Endometrial microvascular endothelial cells (primary cell): Measurements from ENCODE around the gene HPS4. TPM values are rescaled to one million over a fixed set of nuclear protein-coding genes. Genes with fewer than 3 reads are reported as not detected.
"Not testable (repeated sequence)": the region's sequence is repeated elsewhere in the genome, so short reads cannot be mapped to it uniquely, and the experiment has no call there.

Experiments
- in situ Hi-C: cut with HindIII; loops from 2 replicates; pipeline ENCODE4 v1.10.0; 2017; ENCODE audit warnings: low sequenced_read_pairs, low pct_unique_long_range_greater_than_20kb; ENCODE audit errors: inconsistent ontology term
- total RNA-seq: library from RNA; depleted of rRNA; stranded (reverse); fragments of >200 nt; gene quantifications from one replicate; pipeline ENCODE4 v1.2.3, GENCODE V29; 2015; ENCODE audit errors: inconsistent ontology term

HPS4 gene
- total RNA-seq, result 21.5 TPM

- in situ Hi-C loops, result no loop called here
These were observed at the start of gene HPS4, which contains the start of gene SRRD for GRCh38 chr22:26483439-26484359. TSS of gene HPS4 (minus strand) at chr22:26483783. CDS start at chr22:26481762, 2,021 bp downstream. TSS of gene SRRD (plus strand) at chr22:26483877. CDS start at chr22:26483891, 14 bp downstream.

GRCh38 chr22:26529345-26529744 lies 45.8 kb upstream of the HPS4 start:
- in situ Hi-C loops, result no loop called here

- in situ Hi-C loops, result not testable (repeated sequence)
These were observed 44.9 kb upstream of the HPS4 start for GRCh38 chr22:26528518-26528917.

GRCh38 chr22:26527574-26528465 lies 44.2 kb upstream of the HPS4 start:
- in situ Hi-C loops, result no loop called here

- in situ Hi-C loops, result no loop called here
These were observed 43.6 kb upstream of the HPS4 start for GRCh38 chr22:26527167-26527566.

- in situ Hi-C loops, result no loop called here
These were observed 42.5 kb upstream of the HPS4 start for GRCh38 chr22:26525946-26526564.

- in situ Hi-C loops, result no loop called here
These were observed 41.3 kb upstream of the HPS4 start for GRCh38 chr22:26524870-26525269.

- in situ Hi-C loops, result no loop called here
These were observed 39.0 kb upstream of the HPS4 start for GRCh38 chr22:26522592-26522991.

- in situ Hi-C loops, result no loop called here
These were observed 38.4 kb upstream of the HPS4 start for GRCh38 chr22:26522012-26522411.

- in situ Hi-C loops, result no loop called here
These were observed 33.8 kb upstream of the HPS4 start for GRCh38 chr22:26517429-26517828.

GRCh38 chr22:26516503-26516902 lies 32.9 kb upstream of the HPS4 start:
- in situ Hi-C loops, result no loop called here

GRCh38 chr22:26515931-26516330 lies 32.3 kb upstream of the HPS4 start:
- in situ Hi-C loops, result no loop called here

GRCh38 chr22:26514419-26515161 lies 31.0 kb upstream of the HPS4 start:
- in situ Hi-C loops, result no loop called here

- in situ Hi-C loops, result no loop called here
These were observed 30.3 kb upstream of the HPS4 start for GRCh38 chr22:26513838-26514237.

GRCh38 chr22:26512149-26512793 lies 28.7 kb upstream of the HPS4 start, which contains the start of gene TFIP11:
TSS of gene TFIP11 (minus strand) at chr22:26512473. CDS start at chr22:26510272, 2,201 bp downstream.
- in situ Hi-C loops, result no loop called here

GRCh38 chr22:26508148-26508547 lies 24.6 kb upstream of the HPS4 start:
- in situ Hi-C loops, result no loop called here

- in situ Hi-C loops, result no loop called here
These were observed 20.2 kb upstream of the HPS4 start for GRCh38 chr22:26503758-26504157.
